ENCODE data around the gene YWHAQ. TPM values are rescaled to one million over a fixed set of nuclear protein-coding genes. Genes with fewer than 3 reads are reported as not detected.
"Not testable (repeated sequence)": the region's sequence is repeated elsewhere in the genome, so short reads cannot be mapped to it uniquely, and the experiment has no call there.

YWHAQ gene
- total RNA-seq, 4 donors from 2014 or later: 40.3 to 63.7 (median 48.4) TPM

GRCh38 chr2:9602412-9602811, 28.4 kb downstream of the YWHAQ start:
- Histone ChIP-seq H3K27ac (no peak overlapping the region), H3K9me3 (peaks cover 4 to 7% (median 6%) of the 10 kb centered on the region in 3 donors), H3K27me3 (no peaks in the 10 kb centered on the region), H3K36me3 (peaks cover 0 to 9% of the 10 kb centered on the region in 2 donors), H3K4me3 (no peak overlapping the region), H3K4me1 (peaks cover 0 to 3% of the 10 kb centered on the region in 2 donors)
- no peak for TF ChIP-seq POLR2A (IDR thresholded peaks at IDR 0.05)
- no peak for TF ChIP-seq CTCF (IDR thresholded peaks at IDR 0.05 in 4 of 5, conservative IDR thresholded peaks at IDR 0.05 in 1 of 5)
- DNase-seq: no peak
- ATAC-seq: no peak
- in situ Hi-C loops (cut with MboI; ENCODE audit: low sequenced_read_pairs in 4 of 4) (no loop called here), intact Hi-C loops (cut with DNase I; ENCODE audit: low total_unique reads) (no loop called here)

GRCh38 chr2:9601397-9601796, 29.4 kb downstream of the YWHAQ start:
- Histone ChIP-seq H3K36me3 (peaks cover 0 to 9% of the 10 kb centered on the region in 2 donors), H3K4me1 (peaks cover 5 to 9% of the 10 kb centered on the region in 2 donors), H3K27ac (no peak overlapping the region), H3K9me3 (peaks cover 4 to 7% (median 6%) of the 10 kb centered on the region in 3 donors), H3K27me3 (no peaks in the 10 kb centered on the region), H3K4me3 (no peak overlapping the region)
- DNase-seq: no peak
- intact Hi-C loops (cut with DNase I; ENCODE audit: low total_unique reads) (no loop called here), in situ Hi-C loops (cut with MboI; ENCODE audit: low sequenced_read_pairs in 4 of 4) (no loop called here)
- no peak for ATAC-seq
- TF ChIP-seq CTCF (IDR thresholded peaks at IDR 0.05 in 4 of 5, conservative IDR thresholded peaks at IDR 0.05 in 1 of 5): no peak
- no peak for TF ChIP-seq POLR2A (IDR thresholded peaks at IDR 0.05)

GRCh38 chr2:9599430-9599829, 31.4 kb downstream of the YWHAQ start:
- in situ Hi-C loops (cut with MboI; ENCODE audit: low sequenced_read_pairs in 4 of 4) (no loop called here), intact Hi-C loops (cut with DNase I; ENCODE audit: low total_unique reads) (no loop called here)
- Histone ChIP-seq H3K27ac (no peak overlapping the region), H3K4me1 (peaks cover 19 to 27% of the 10 kb centered on the region in 2 donors), H3K36me3 (peaks cover 0 to 9% of the 10 kb centered on the region in 2 donors), H3K27me3 (no peaks in the 10 kb centered on the region), H3K9me3 (peaks cover 4 to 7% (median 6%) of the 10 kb centered on the region in 3 donors), H3K4me3 (no peak overlapping the region)
- ATAC-seq: no peak
- no peak for TF ChIP-seq POLR2A (IDR thresholded peaks at IDR 0.05)
- no peak for DNase-seq

GRCh38 chr2:9596621-9597311, 34.0 kb downstream of the YWHAQ start:
- TF ChIP-seq POLR2A (IDR thresholded peaks at IDR 0.05): no peak
- no peak for TF ChIP-seq CTCF (IDR thresholded peaks at IDR 0.05 in 4 of 5, conservative IDR thresholded peaks at IDR 0.05 in 1 of 5)
- in situ Hi-C loops (cut with MboI; ENCODE audit: low sequenced_read_pairs in 4 of 4): no loop called here
- intact Hi-C loops (cut with DNase I; ENCODE audit: low total_unique reads): no loop called here

GRCh38 chr2:9595746-9596145, 35.1 kb downstream of the YWHAQ start:
- H3K27me3 ChIP-seq: no peaks in the 10 kb centered on the region
- H3K36me3 ChIP-seq: peaks cover 0 to 22% of the 10 kb centered on the region in 2 donors
- DNase-seq: no peak
- no peak for ATAC-seq
- no peak overlapping the region for H3K4me3 ChIP-seq
- H3K27ac ChIP-seq: peak overlapping the region; percentile 35 to 69 (median 55)
- H3K9me3 ChIP-seq: peaks cover 4 to 7% (median 6%) of the 10 kb centered on the region in 3 donors
- intact Hi-C loops (cut with DNase I; ENCODE audit: low total_unique reads) (no loop called here), in situ Hi-C loops (cut with MboI; ENCODE audit: low sequenced_read_pairs in 4 of 4) (no loop called here)
- peaks cover 25 to 39% of the 10 kb centered on the region in 2 donors for H3K4me1 ChIP-seq
- TF ChIP-seq POLR2A (IDR thresholded peaks at IDR 0.05): no peak
- TF ChIP-seq CTCF (IDR thresholded peaks at IDR 0.05 in 4 of 5, conservative IDR thresholded peaks at IDR 0.05 in 1 of 5): no peak

More at GRCh38 chr2:9596621-9597311, 34.0 kb downstream of the YWHAQ start:
- H3K9me3 ChIP-seq: peaks cover 4 to 7% (median 6%) of the 10 kb centered on the region in 3 donors
- peaks cover 0 to 12% of the 10 kb centered on the region in 2 donors for H3K36me3 ChIP-seq
- no peak overlapping the region for H3K4me3 ChIP-seq
- peaks cover 25 to 39% of the 10 kb centered on the region in 2 donors for H3K4me1 ChIP-seq
- H3K27ac ChIP-seq: peak overlapping the region in 1 of 4 donors; percentile 23
- no peak for DNase-seq
- H3K27me3 ChIP-seq: no peaks in the 10 kb centered on the region
- ATAC-seq: no peak

- peaks cover 25 to 39% of the 10 kb centered on the region in 2 donors for H3K4me1 ChIP-seq
- H3K9me3 ChIP-seq; H3K27me3 ChIP-seq; ATAC-seq; in situ Hi-C loops (cut with MboI; ENCODE audit: low sequenced_read_pairs in 4 of 4); DNase-seq; H3K4me3 ChIP-seq; intact Hi-C loops (cut with DNase I; ENCODE audit: low total_unique reads): not testable (repeated sequence)
- H3K27ac ChIP-seq: peak overlapping the region; percentile 35 to 69 (median 55)
- H3K36me3 ChIP-seq: peaks cover 0 to 24% of the 10 kb centered on the region in 2 donors
Measured at GRCh38 chr2:9595256-9595655, 35.5 kb downstream of the YWHAQ start.

Data from gastrocnemius medialis (tissue), 4 donors.